ENCODE measurements around the gene ESF1. TPM values are rescaled to one million over a fixed set of nuclear protein-coding genes. Genes with fewer than 3 reads are reported as not detected.
A peak's percentile ranks its signal among the peaks of the same experiment; 100 is the strongest.

The ESF1 gene
- total and polyA plus RNA-seq, 10 of the 15 experiments (the other 5 are each of a cell fraction or from before 2014, with no cell fraction given) = 9.2 to 36.2 (median 18.4) TPM

DNA sequence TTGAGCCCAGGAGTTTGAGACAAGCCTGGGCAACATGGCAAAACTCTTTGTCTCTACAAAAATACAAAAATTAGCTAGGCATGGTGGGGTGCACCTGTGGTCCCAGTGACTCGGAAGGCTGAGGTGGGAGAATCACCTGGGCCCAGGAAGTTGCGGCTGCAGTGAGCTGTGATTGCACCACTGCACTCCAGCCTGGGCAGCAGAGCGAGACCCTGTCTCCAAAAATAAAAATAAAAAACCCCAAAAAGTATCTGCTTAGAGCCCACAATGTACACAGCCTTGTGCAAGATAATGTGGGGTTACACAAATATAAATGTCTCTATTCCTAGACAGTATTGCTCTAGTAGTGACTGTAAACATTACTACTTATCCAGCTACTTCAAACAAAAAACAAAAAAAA, 5.9 kb downstream of the ESF1 start (continued):
- TF ChIP-seq FOXM1 (IDR thresholded peaks at IDR 0.05; ENCODE audit: low read depth, low read length) (peak; percentile 64; the same call in 1 of the 2 replicates), KAT2A (conservative IDR thresholded peaks at IDR 0.05; ENCODE audit: control insufficient read depth, low read depth, low read length) (no peak), HDGF (IDR thresholded peaks at IDR 0.05) (no peak), ATF3 (IDR thresholded peaks at IDR 0.05; ENCODE audit: borderline replicate concordance, extremely low read depth, low read depth, low read length) (no peak), RAD51 (IDR thresholded peaks at IDR 0.05) (no peak), SREBF2 (IDR thresholded peaks at IDR 0.05; ENCODE audit: low read length) (no peak), NBN (IDR thresholded peaks at IDR 0.05) (no peak), KDM1A (IDR thresholded peaks at IDR 0.05; ENCODE audit: borderline replicate concordance) (no peak), MTA2 (IDR thresholded peaks at IDR 0.05; ENCODE audit: low read depth) (no peak), SUPT20H (IDR thresholded peaks at IDR 0.05; ENCODE audit: borderline replicate concordance, control insufficient read depth, low read depth, low read length) (no peak), NR2C2 (IDR thresholded peaks at IDR 0.05; ENCODE audit: borderline replicate concordance, control insufficient read depth, insufficient read length, low read depth) (no peak), HDAC2 (IDR thresholded peaks at IDR 0.05) (no peak), LARP7 (IDR thresholded peaks at IDR 0.05) (no peak), RELB (IDR thresholded peaks at IDR 0.05; ENCODE audit: low read depth) (no peak), EED (IDR thresholded peaks at IDR 0.05; ENCODE audit: low read depth) (peak; percentile 64), CREM (IDR thresholded peaks at IDR 0.05; ENCODE audit: low read depth) (peak; percentile 32; the same call in 1 of the 2 replicates)
- TF ChIP-seq, protein P1, sequence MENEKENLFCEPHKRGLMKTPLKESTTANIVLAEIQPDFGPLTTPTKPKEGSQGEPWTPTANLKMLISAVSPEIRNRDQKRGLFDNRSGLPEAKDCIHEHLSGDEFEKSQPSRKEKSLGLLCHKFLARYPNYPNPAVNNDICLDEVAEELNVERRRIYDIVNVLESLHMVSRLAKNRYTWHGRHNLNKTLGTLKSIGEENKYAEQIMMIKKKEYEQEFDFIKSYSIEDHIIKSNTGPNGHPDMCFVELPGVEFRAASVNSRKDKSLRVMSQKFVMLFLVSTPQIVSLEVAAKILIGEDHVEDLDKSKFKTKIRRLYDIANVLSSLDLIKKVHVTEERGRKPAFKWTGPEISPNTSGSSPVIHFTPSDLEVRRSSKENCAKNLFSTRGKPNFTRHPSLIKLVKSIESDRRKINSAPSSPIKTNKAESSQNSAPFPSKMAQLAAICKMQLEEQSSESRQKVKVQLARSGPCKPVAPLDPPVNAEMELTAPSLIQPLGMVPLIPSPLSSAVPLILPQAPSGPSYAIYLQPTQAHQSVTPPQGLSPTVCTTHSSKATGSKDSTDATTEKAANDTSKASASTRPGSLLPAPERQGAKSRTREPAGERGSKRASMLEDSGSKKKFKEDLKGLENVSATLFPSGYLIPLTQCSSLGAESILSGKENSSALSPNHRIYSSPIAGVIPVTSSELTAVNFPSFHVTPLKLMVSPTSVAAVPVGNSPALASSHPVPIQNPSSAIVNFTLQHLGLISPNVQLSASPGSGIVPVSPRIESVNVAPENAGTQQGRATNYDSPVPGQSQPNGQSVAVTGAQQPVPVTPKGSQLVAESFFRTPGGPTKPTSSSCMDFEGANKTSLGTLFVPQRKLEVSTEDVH (IDR thresholded peaks at IDR 0.05; ENCODE audit: low read depth, partially characterized antibody) = no peak
- TF ChIP-seq, protein P2, sequence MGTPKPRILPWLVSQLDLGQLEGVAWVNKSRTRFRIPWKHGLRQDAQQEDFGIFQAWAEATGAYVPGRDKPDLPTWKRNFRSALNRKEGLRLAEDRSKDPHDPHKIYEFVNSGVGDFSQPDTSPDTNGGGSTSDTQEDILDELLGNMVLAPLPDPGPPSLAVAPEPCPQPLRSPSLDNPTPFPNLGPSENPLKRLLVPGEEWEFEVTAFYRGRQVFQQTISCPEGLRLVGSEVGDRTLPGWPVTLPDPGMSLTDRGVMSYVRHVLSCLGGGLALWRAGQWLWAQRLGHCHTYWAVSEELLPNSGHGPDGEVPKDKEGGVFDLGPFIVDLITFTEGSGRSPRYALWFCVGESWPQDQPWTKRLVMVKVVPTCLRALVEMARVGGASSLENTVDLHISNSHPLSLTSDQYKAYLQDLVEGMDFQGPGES (IDR thresholded peaks at IDR 0.05) = no peak
- TF ChIP-seq, protein P3, sequence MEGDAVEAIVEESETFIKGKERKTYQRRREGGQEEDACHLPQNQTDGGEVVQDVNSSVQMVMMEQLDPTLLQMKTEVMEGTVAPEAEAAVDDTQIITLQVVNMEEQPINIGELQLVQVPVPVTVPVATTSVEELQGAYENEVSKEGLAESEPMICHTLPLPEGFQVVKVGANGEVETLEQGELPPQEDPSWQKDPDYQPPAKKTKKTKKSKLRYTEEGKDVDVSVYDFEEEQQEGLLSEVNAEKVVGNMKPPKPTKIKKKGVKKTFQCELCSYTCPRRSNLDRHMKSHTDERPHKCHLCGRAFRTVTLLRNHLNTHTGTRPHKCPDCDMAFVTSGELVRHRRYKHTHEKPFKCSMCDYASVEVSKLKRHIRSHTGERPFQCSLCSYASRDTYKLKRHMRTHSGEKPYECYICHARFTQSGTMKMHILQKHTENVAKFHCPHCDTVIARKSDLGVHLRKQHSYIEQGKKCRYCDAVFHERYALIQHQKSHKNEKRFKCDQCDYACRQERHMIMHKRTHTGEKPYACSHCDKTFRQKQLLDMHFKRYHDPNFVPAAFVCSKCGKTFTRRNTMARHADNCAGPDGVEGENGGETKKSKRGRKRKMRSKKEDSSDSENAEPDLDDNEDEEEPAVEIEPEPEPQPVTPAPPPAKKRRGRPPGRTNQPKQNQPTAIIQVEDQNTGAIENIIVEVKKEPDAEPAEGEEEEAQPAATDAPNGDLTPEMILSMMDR (IDR thresholded peaks at IDR 0.05 in 2 of 3, conservative IDR thresholded peaks at IDR 0.05 in 1 of 3; ENCODE audit: control insufficient read depth in 2 of 3, extremely low read depth in 1 of 3, insufficient read depth in 1 of 3, low read depth in 3 of 3, low read length in 3 of 3) = no peak
- TF ChIP-seq, protein P4, sequence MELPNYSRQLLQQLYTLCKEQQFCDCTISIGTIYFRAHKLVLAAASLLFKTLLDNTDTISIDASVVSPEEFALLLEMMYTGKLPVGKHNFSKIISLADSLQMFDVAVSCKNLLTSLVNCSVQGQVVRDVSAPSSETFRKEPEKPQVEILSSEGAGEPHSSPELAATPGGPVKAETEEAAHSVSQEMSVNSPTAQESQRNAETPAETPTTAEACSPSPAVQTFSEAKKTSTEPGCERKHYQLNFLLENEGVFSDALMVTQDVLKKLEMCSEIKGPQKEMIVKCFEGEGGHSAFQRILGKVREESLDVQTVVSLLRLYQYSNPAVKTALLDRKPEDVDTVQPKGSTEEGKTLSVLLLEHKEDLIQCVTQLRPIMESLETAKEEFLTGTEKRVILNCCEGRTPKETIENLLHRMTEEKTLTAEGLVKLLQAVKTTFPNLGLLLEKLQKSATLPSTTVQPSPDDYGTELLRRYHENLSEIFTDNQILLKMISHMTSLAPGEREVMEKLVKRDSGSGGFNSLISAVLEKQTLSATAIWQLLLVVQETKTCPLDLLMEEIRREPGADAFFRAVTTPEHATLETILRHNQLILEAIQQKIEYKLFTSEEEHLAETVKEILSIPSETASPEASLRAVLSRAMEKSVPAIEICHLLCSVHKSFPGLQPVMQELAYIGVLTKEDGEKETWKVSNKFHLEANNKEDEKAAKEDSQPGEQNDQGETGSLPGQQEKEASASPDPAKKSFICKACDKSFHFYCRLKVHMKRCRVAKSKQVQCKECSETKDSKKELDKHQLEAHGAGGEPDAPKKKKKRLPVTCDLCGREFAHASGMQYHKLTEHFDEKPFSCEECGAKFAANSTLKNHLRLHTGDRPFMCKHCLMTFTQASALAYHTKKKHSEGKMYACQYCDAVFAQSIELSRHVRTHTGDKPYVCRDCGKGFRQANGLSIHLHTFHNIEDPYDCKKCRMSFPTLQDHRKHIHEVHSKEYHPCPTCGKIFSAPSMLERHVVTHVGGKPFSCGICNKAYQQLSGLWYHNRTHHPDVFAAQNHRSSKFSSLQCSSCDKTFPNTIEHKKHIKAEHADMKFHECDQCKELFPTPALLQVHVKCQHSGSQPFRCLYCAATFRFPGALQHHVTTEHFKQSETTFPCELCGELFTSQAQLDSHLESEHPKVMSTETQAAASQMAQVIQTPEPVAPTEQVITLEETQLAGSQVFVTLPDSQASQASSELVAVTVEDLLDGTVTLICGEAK (IDR thresholded peaks at IDR 0.05; ENCODE audit: borderline replicate concordance) = no peak

All from GM12878 (cell line).